Calu3 (cell line): Measurements from ENCODE around the gene CFHR4. TPM values are rescaled to one million over a fixed set of nuclear protein-coding genes. Genes with fewer than 3 reads are reported as not detected.
A peak's percentile ranks its signal among the peaks of the same experiment; 100 is the strongest.
"Not testable (repeated sequence)": the region's sequence is repeated elsewhere in the genome, so short reads cannot be mapped to it uniquely, and the experiment has no call there.

ENCODE experiments used
- BruUV-seq: library from RNA; stranded (reverse); fragments of 400-500 nt; replicated peaks from 2 replicates; lab custom pipeline; 2021; lab: Mats Ljungman, UMichigan
- CTCF ChIA-PET: fragments of 300-600 bp; sonication (Branson Sonifier 250); formaldehyde crosslinking; loops from one replicate; lab custom pipeline; 2022; ENCODE audit warnings: antibody characterized with exemption; lab: Charles Lee
- DNase-seq: peaks from one replicate; pipeline ENCODE4 v3.0.0; 2022
- H3K27ac Mint-ChIP-seq: one replicate; pipeline ENCODE4 v1.8.0; 2022; ENCODE audit warnings: mixed read lengths; ENCODE audit not compliant: unreplicated experiment
- H3K27me3 Mint-ChIP-seq: one replicate; pipeline ENCODE4 v1.8.0; 2022; ENCODE audit warnings: mixed read lengths; ENCODE audit not compliant: unreplicated experiment
- H3K36me3 Mint-ChIP-seq: one replicate; pipeline ENCODE4 v1.8.0; 2022; ENCODE audit warnings: mild to moderate bottlenecking, moderate library complexity, mixed read lengths; ENCODE audit not compliant: insufficient read depth, unreplicated experiment
- H3K4me1 Mint-ChIP-seq: one replicate; pipeline ENCODE4 v1.8.0; 2022; ENCODE audit warnings: mild to moderate bottlenecking, low read depth, mixed read lengths; ENCODE audit not compliant: unreplicated experiment
- H3K4me3 Mint-ChIP-seq: one replicate; pipeline ENCODE4 v1.8.0; 2022; ENCODE audit warnings: mild to moderate bottlenecking, low read depth, moderate library complexity, mixed read lengths; ENCODE audit not compliant: unreplicated experiment
- H3K9me3 Mint-ChIP-seq: one replicate; pipeline ENCODE4 v1.8.0; 2022; ENCODE audit warnings: low read depth, mixed read lengths; ENCODE audit not compliant: unreplicated experiment
- CTCF ChIP-seq: fragments of 200-600 bp; IDR thresholded peaks from one replicate; pipeline ENCODE4 v1.8.0; 2022; ENCODE audit warnings: antibody characterized with exemption; ENCODE audit not compliant: unreplicated experiment
- intact Hi-C: fragments of 100-400 bp; cut with micrococcal nuclease; formaldehyde crosslinking; loops from one replicate; pipeline ENCODE4 v1.10.0; 2022; ENCODE audit not compliant: unreplicated experiment
- total RNA-seq: library from RNA; stranded (reverse); gene quantifications from 2 replicates; pipeline ENCODE4 v1.2.3, GENCODE V29; 2022

The CFHR4 gene
- total RNA-seq, 1 experiment from 2014 or later, result not detected

- DNase-seq, result no peak
- no peak for TF ChIP-seq CTCF
- Mint-ChIP-seq H3K9me3 (no peaks in the 10 kb centered on the region), H3K4me1 (no peaks in the 10 kb centered on the region), H3K4me3 (no peak overlapping the region), H3K36me3 (no peaks in the 10 kb centered on the region), H3K27me3 (no peaks in the 10 kb centered on the region), H3K27ac (no peak overlapping the region)
- no TSS peak for BruUV-seq
- CTCF ChIA-PET, result no interaction called here
- intact Hi-C loops, result no loop called here
Measured at GRCh38 chr1:196910215-196910614, 22.4 kb downstream of the CFHR4 start.

- DNase-seq, H3K4me1 Mint-ChIP-seq, BruUV-seq, intact Hi-C loops, H3K9me3 Mint-ChIP-seq, H3K27ac Mint-ChIP-seq, H3K4me3 Mint-ChIP-seq, H3K27me3 Mint-ChIP-seq, CTCF ChIA-PET, H3K36me3 Mint-ChIP-seq: not testable (repeated sequence)
Measured at GRCh38 chr1:196912283-196912682, 24.4 kb downstream of the CFHR4 start.

- BruUV-seq, H3K9me3 Mint-ChIP-seq, H3K27ac Mint-ChIP-seq, CTCF ChIA-PET, H3K36me3 Mint-ChIP-seq, DNase-seq, H3K4me3 Mint-ChIP-seq, intact Hi-C loops, H3K4me1 Mint-ChIP-seq, H3K27me3 Mint-ChIP-seq: not testable (repeated sequence)
Measured at GRCh38 chr1:196926839-196927238, 39.0 kb downstream of the CFHR4 start.

GRCh38 chr1:196932853-196933252, 45.0 kb downstream of the CFHR4 start:
- H3K4me1 Mint-ChIP-seq, BruUV-seq, H3K27ac Mint-ChIP-seq, H3K36me3 Mint-ChIP-seq, H3K9me3 Mint-ChIP-seq, CTCF ChIA-PET, DNase-seq, intact Hi-C loops, H3K27me3 Mint-ChIP-seq, H3K4me3 Mint-ChIP-seq: not testable (repeated sequence)

DNA sequence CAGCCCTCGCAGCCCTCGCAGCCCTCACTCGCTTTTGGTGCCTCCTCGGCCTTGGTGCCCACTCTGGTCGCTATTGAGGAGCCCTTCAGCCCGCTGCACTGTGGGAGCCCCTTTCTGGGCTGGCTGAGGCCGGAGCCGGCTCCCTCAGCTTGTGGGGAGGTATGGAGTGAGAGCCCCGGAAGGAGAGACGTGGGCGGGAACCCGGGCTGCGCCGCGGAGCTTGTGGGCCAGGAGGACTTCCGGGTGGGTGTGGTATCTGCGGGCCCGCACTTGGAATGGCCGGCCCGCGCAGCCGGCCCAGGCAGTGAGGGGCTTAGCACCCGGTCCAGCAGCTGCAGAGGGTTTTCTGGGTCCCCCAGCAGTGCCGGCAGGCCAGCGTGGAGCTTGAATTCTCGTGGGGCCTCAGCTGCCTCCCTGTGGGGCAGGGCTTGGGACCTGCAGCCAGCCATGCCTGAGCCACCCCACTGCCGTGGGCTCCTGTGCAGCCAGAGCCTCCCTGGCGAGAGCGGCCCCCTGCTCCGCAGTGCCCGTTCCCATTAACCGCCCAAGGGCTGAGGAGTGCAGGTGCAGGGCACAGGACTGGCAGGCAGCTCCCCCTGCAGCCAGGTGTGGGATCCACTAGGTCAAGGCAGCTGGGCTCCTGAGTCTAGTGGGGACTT, 45.8 kb downstream of the CFHR4 start:
- CTCF ChIA-PET, result no interaction called here
- no peaks in the 10 kb centered on the region for H3K27me3 Mint-ChIP-seq

GRCh38 chr1:196941474-196941873, 53.6 kb downstream of the CFHR4 start:
- H3K36me3 Mint-ChIP-seq, H3K27me3 Mint-ChIP-seq, CTCF ChIA-PET, BruUV-seq, H3K9me3 Mint-ChIP-seq, H3K27ac Mint-ChIP-seq, H3K4me1 Mint-ChIP-seq, H3K4me3 Mint-ChIP-seq, intact Hi-C loops: not testable (repeated sequence)
- DNase-seq, result peak; percentile 5

More for the DNA sequence above, 45.8 kb downstream of the CFHR4 start:
- Mint-ChIP-seq H3K9me3 (peaks cover 3% of the 10 kb centered on the region), H3K27ac (no peak overlapping the region), H3K36me3 (no peaks in the 10 kb centered on the region), H3K4me3 (no peak overlapping the region), H3K4me1 (no peaks in the 10 kb centered on the region)
- no peak for TF ChIP-seq CTCF
- DNase-seq, result no peak
- BruUV-seq, result no TSS peak
- intact Hi-C loops, result no loop called here

- intact Hi-C loops, H3K4me1 Mint-ChIP-seq, H3K4me3 Mint-ChIP-seq, H3K27ac Mint-ChIP-seq, BruUV-seq, DNase-seq, H3K9me3 Mint-ChIP-seq, CTCF ChIA-PET, H3K36me3 Mint-ChIP-seq, H3K27me3 Mint-ChIP-seq: not testable (repeated sequence)
Measured at GRCh38 chr1:196943568-196943967, 55.7 kb downstream of the CFHR4 start, which contains the start of gene CFHR2. Gene CFHR2 (plus strand): TSS chr1:196943738. CDS start chr1:196943881, 143 bp downstream.
